GM20431 (cell line): ENCODE results near the gene AEN.

Experiments used
- in situ Hi-C: fragments of 300-500 bp; cut with MseI, MboI; formaldehyde crosslinking; loops from one replicate; pipeline ENCODE4 v1.15.0; 2020; ENCODE audit warnings: low sequenced_read_pairs; ENCODE audit not compliant: unreplicated experiment

AEN gene

DNA sequence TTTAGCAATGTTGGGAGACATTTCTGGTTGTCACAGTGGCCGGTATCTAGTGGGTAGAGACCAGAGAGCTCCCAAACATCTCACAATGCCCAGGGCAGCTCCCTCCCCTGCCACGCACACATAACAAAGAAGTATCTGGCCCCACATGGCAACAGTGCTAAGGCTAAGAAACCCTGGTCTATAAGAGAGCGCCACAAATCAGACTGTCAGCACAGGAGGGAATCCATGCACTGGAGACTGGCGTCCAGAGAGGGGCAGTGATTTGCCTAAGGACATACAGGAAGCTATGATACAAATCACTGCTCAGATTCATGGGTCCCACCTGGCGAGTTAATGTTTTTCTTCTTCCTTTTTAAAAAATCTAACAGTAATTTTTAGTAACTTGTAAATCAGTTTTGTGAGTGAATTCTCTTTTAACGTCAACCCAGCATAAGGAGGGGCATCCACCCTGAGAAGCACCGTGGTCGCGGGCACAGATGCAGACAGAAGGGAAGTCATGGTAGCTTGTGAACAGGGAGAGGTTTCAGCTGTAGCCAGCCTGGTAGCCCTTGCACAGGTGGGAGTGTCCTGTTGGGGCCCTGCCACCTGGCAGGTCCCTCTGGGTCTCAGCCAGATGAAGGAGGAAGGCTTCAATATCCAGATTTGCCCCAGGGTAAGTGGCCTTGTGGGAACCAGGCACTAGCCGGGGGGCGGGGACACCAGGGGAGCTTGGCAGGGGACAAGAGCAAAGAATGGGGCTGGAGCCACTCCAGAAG is 26.4 kb downstream of the AEN start:
- in situ Hi-C loops = no loop called here

- in situ Hi-C loops = no loop called here
Measured at GRCh38 chr15:88648357-88649214, 27.4 kb downstream of the AEN start.

GRCh38 chr15:88649286-88649733 is 28.2 kb downstream of the AEN start:
- in situ Hi-C loops = no loop called here

GRCh38 chr15:88649753-88650551 is 28.8 kb downstream of the AEN start:
- in situ Hi-C loops = no loop called here

DNA sequence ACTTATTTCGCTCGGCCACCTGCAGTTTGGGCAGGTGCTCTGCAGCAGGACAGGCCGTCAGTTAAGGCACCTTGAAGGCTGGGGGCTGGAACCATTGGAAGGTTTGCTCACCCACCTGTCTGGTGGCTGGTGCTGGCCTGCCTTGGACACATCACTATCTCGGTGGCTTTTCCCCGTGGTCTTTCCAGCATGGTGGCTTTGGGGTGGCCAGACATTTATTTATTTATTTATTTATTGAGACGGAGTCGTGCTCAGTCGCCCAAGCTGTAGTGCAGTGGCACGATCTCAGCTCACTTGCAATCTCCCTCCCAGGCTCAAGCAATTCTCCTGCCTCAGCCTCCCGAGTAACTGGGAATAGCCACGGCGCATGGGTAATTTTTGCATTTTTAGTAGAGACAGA is 29.4 kb downstream of the AEN start:
- in situ Hi-C loops = no loop called here

DNA sequence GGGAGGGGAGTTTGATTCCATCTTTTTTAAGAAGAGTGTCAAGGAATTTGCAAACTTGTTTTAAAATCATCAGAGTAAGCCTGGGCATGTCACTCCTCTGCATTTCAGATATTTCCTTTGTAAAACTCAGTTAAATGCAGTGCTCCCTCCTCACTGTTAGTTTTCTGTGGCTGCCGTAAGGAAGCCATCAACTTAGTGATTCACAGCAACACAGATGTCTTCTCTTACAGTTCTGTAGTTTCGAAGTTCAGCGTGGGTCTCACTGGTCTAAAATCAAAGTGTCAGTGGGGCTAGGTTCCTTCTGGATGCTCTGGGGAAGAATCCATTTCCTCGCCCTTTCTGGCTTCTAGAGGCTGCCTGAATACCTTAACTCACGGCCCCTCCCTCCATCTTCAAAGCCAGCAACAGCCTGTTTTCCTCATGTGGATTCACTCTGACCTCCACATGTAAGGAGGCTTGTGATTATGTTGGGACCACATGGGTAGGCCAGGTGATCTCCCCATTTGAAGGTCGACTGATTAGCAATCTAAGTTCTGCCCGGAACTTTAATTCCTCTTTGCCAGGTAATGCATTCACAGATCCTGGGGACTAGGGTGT is 30.1 kb downstream of the AEN start:
- in situ Hi-C loops = no loop called here

DNA sequence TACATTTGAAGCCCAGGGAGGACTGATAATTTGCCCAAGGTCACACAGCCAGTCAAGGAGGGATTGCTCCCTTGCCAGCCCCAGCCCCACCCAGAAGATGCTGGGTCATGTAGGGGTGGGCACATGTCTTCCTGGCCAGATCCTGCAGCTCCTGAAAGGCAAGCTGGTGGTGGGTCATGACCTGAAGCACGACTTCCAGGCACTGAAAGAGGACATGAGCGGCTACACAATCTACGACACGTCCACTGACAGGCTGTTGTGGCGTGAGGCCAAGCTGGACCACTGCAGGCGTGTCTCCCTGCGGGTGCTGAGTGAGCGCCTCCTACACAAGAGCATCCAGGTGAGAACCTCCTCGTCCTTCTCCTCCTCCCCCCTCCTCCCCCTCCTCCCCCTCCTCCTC is 30.8 kb downstream of the AEN start:
- in situ Hi-C loops = no loop called here

DNA sequence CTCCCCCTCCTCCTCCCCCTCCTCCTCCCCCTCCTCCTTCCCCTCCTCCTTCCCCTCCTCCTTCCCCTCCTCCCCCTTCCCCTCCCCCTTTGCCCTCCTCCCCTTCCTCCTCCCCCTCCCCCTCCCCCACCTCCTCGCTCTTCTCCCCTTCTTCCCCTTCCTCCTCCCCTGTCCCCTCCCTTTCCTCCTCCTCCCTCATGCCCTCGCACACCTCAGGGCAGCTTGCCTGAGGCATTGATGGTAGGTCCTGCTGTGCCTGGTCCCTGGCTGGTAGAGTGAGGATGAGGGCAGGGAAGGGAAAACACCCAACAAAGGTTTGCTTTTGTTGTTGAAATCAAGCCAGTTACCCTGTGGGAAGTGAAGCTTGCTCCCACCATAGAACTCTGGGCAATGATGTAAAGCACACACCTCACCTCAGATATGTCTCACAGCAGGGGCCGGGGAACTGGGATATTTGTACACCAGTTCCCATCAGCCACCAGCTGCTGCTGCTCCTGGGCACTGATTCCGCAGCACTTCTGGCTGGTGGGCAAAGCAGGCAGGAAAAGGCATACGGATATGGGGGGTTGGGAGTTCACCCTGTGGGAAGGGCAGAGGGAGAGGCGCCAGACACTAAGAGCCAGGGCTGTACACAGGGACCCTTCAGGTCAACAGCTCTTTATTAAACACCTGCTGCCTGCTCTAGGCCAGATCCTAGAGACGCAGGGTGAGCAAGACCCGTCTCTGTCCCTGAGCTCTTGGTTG is 31.5 kb downstream of the AEN start:
- in situ Hi-C loops = no loop called here

DNA sequence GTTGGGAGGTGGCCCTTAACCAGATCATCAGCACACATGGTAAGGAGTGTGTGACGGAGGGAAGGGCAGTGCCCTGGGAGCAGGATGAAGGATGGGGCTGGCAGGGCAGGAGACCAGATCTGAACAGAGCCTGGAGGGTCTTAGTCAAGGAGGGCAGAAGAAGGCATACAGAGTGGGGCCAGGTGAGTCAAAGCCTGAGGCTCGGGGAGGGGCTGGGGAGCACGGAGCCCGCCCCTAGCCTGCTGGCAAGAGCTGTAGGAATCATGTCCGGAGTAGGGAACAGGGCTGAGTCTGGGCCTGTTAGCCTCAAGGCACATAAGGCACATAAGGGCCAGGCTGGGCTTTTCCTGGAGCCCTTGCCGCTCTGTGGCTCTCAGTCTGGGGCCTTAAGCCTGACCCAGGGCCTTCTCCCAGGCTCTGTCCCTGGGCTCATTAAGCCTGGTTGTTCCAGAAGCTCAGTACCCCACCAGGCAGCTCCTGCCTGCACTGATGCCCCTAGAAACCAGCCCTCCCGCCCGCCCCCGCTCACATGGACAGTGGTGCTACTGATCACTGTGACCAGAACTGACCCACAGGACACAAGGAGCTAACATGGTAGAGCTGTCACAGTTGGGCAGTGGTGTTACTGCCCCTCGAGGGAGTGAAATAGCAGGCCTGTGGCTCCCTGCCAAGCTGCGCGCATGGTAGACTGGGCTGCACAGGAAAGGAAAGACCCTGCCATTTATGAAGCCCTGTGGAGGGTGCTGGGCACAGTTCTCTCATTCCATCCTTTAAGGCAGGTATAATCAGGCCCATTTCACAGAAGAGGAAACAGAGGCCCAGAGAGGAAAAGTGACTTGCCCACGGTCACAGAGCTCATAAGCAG is 32.3 kb downstream of the AEN start:
- in situ Hi-C loops = no loop called here

DNA sequence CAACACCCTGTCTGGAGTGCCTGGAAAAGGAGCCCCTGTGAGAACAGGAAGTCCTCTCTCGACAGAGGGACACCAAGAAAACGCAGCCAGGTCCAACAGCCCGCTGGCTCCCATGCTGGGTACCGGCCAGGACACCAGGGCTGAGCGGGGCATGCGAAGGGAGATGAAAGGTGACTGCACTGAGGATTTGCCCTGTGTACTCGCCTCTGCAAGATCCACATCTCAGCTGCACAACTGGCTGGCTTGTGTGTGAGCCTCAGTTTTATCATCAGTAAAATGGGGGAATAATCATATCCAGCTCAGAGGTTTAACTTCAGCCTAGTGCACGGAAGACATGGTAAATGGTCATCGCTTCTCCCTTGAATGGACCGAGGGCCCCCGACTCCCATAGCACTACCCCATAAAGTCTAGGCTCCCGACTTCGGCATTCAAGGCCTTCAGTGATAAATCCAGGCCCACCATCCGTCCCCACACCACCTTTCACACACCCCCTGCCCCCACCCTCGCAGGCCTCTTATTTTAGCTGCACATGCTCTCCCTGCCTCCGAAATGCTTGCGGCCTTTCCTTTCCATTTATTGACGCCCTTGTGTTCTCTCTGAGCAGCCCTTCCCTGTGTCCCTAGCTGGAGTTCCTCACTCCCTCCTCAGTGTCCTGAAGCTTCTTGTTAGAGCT is 33.4 kb downstream of the AEN start:
- in situ Hi-C loops = no loop called here

GRCh38 chr15:88655103-88655553 is 34.0 kb downstream of the AEN start:
- in situ Hi-C loops = no loop called here

DNA sequence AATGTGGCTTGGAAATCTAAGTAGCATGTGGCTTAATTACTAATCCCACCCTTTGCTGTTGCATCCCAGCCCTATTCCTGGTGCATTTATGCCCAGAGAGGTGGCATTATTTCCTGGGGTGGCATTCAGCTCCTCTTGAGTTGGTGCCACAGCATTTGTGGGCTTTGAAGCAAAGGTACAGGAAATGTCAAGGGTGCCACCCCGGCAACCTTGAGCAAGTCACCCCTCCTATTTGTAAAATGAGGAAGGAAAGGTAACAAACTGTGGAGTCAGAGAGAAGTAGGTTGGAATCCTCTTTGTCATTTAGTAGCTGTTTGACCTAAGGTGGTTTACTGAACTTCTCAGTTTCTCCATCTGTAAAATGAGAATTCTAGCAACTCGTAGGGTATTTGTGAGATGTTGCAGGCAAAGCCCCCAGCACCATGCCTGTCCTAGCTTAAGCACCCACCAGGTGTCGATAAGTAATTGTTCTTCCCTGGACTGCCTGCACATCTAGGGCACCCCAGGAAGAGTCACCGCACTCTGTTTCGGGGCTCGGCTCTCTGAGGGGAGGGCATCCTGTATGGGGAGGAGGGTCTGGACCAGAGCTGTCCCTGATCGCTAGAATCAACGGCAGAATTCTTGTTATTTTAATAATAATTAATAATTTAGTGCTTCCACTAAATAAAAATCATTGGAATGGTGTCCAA is 34.8 kb downstream of the AEN start:
- in situ Hi-C loops = no loop called here

DNA sequence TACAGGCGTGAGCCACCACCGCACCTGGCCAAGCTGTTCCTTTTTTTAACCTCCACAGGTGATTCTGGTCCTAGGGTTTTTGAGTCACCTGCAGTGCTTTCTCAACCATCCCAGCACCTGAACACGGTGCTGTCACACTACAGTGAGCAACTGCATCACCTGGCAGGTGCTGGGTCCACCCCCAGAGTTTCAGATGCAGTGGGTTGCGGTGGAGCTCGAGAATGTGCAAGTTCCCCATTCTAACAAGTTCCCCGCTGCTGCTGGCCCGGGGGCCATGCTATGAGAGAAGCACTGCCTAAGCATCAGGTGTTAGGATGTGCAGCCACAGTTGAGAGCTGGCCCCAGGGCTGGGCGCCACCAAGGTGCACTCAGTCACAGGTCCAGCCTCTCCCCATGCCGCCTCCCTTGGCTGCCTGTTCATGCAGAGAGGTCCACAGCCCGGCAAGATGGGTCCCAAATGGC is 35.7 kb downstream of the AEN start:
- in situ Hi-C loops = no loop called here

DNA sequence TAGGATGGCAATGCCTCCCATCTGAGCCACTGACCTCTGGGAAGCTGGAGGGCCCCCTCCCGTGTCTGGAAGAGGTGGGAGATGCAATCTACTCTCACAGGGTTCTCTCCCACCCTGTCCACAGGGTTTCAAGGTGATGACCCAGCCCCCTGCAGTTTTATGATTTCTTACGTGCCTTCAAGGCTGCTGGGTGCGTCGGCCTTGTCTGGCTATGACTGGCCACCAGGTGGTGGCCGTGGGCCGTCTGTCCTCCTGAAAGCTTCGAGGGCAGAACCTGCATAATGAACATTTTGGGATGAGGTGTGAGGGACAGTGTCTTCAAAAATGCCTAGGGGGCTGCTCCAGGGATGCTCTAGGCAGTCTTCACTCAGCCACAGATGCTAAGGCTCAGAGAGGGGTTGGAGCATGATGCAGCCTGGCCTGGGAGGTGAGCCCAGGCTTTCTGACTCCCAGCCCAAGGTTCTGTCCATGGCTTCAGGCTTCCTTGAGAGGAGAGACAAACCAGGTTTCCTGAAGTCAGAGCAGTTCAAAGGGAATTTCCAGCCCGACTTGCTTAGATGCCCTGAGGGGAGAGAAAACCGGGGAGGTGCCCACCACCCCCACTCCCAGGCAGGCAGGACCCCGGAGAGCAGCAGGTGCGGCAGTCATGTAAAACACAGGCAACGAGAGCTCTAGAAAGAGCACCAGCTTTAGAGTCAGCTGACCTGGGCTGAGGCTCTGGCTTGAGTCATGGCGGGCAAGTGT is 36.4 kb downstream of the AEN start:
- in situ Hi-C loops = no loop called here

GRCh38 chr15:88658070-88658965 is 37.2 kb downstream of the AEN start:
- in situ Hi-C loops = no loop called here
